PC-9 (cell line): ENCODE measurements around the gene POLG. TPM values are rescaled to one million over a fixed set of nuclear protein-coding genes. Genes with fewer than 3 reads are reported as not detected.

Experiments
- BruUV-seq: library from RNA; stranded (reverse); fragments of 400-500 nt; replicated peaks from 2 replicates; lab custom pipeline; 2021; lab: Mats Ljungman, UMichigan
- CTCF ChIA-PET: fragments of 300-600 bp; sonication (Branson Sonifier 250); formaldehyde crosslinking; loops from one replicate; lab custom pipeline; 2022; ENCODE audit warnings: antibody characterized with exemption; lab: Charles Lee
- POLR2A ChIA-PET: fragments of 300-600 bp; sonication (Branson Sonifier 250); formaldehyde crosslinking; loops from one replicate; lab custom pipeline; 2022; ENCODE audit warnings: antibody characterized with exemption; ENCODE audit not compliant: unreplicated experiment; lab: Charles Lee
- DNase-seq, 2 experiments: peaks; one replicate each; pipeline versions ENCODE4 v3.0.0 to v3.0.0-alpha.2; 2015 to 2022; ENCODE audit warnings: mixed read lengths in 1 of 2
- H2AFZ ChIP-seq: fragments of 200-600 bp; sonication (generic); 2 replicates; pipeline ENCODE4 v1.8.1; 2017; ENCODE audit warnings: antibody characterized with exemption
- H3F3A ChIP-seq: fragments of 200-600 bp; sonication (generic); 2 replicates; pipeline ENCODE4 v1.8.1; 2017; ENCODE audit warnings: antibody characterized with exemption, mild to moderate bottlenecking, low read depth; ENCODE audit not compliant: insufficient read depth
- H3K27ac ChIP-seq: fragments of 200-600 bp; sonication (generic); 2 replicates; pipeline ENCODE4 v1.6.1; 2016; ENCODE audit warnings: mixed run types
- H3K27me3 ChIP-seq: fragments of 200-600 bp; sonication (generic); 2 replicates; pipeline ENCODE4 v1.6.1; 2016; ENCODE audit warnings: low read depth, mixed run types; ENCODE audit not compliant: insufficient read depth
- H3K36me3 ChIP-seq: fragments of 200-600 bp; sonication (generic); 2 replicates; pipeline ENCODE4 v1.6.1; 2016; ENCODE audit warnings: low read depth, mixed run types
- H3K4me1 ChIP-seq: fragments of 200-600 bp; sonication (generic); replicated peaks from 2 replicates; pipeline ENCODE4 v1.6.1; 2016; ENCODE audit warnings: mixed run types; ENCODE audit not compliant: insufficient read depth
- H3K4me2 ChIP-seq: fragments of 200-600 bp; sonication (generic); 2 replicates; pipeline ENCODE4 v1.6.1; 2017; ENCODE audit warnings: mixed run types
- H3K4me3 ChIP-seq: fragments of 200-600 bp; sonication (generic); 2 replicates; pipeline ENCODE4 v1.6.1; 2016; ENCODE audit warnings: mixed run types
- H3K79me2 ChIP-seq: fragments of 200-600 bp; sonication (generic); 2 replicates; pipeline ENCODE4 v1.6.1; 2017; ENCODE audit warnings: low read depth, mixed run types
- H3K9me2 ChIP-seq: fragments of 200-600 bp; sonication (generic); 2 replicates; pipeline ENCODE4 v1.8.1; 2017; ENCODE audit warnings: mild to moderate bottlenecking; ENCODE audit not compliant: insufficient read depth
- H3K9me3 ChIP-seq: fragments of 200-600 bp; sonication (generic); 2 replicates; pipeline ENCODE4 v1.8.1; 2016; ENCODE audit warnings: low read depth; ENCODE audit not compliant: insufficient read depth
- H4K20me1 ChIP-seq: fragments of 200-600 bp; sonication (generic); 2 replicates; pipeline ENCODE4 v1.8.1; 2017; ENCODE audit not compliant: insufficient read depth
- EZH2 ChIP-seq: fragments of 200-600 bp; sonication (generic); IDR thresholded peaks from 2 replicates; pipeline ENCODE4 v1.8.0; 2017; ENCODE audit warnings: antibody characterized with exemption, low read depth
- intact Hi-C: fragments of 100-400 bp; cut with micrococcal nuclease; formaldehyde crosslinking; loops from one replicate; pipeline ENCODE4 v1.10.0; 2022; ENCODE audit not compliant: unreplicated experiment
- total RNA-seq: library from RNA; stranded (reverse); gene quantifications from 2 replicates; pipeline ENCODE4 v1.2.3, GENCODE V29; 2021
- TF ChIP-seq, protein P1 (sequence below): fragments of 200-600 bp; sonication (generic); conservative IDR thresholded peaks from 2 replicates; pipeline ENCODE4 v1.6.1; 2017; ENCODE audit warnings: mixed run types, antibody characterized with exemption, mild to moderate bottlenecking, moderate library complexity

POLG gene
- total RNA-seq, 1 experiment from 2014 or later, result 43.6 TPM

DNA sequence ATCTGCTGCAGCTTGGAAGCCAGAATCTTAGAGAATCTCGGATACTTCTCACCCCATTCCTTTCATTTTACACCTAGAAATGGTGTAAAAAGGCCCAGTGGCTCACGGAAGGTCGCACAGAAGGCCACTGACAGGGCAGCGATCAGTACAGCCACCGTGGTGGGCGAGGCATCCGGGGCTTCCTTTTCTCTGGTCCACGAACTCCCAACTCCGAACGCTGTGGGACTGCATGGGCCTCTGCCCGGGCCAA is 36.3 kb upstream of the POLG start:
- ChIA-PET CTCF (no interaction called here), POLR2A (no interaction called here)
- H3K27me3 ChIP-seq, result peaks cover 19% of the 10 kb centered on the region

DNA sequence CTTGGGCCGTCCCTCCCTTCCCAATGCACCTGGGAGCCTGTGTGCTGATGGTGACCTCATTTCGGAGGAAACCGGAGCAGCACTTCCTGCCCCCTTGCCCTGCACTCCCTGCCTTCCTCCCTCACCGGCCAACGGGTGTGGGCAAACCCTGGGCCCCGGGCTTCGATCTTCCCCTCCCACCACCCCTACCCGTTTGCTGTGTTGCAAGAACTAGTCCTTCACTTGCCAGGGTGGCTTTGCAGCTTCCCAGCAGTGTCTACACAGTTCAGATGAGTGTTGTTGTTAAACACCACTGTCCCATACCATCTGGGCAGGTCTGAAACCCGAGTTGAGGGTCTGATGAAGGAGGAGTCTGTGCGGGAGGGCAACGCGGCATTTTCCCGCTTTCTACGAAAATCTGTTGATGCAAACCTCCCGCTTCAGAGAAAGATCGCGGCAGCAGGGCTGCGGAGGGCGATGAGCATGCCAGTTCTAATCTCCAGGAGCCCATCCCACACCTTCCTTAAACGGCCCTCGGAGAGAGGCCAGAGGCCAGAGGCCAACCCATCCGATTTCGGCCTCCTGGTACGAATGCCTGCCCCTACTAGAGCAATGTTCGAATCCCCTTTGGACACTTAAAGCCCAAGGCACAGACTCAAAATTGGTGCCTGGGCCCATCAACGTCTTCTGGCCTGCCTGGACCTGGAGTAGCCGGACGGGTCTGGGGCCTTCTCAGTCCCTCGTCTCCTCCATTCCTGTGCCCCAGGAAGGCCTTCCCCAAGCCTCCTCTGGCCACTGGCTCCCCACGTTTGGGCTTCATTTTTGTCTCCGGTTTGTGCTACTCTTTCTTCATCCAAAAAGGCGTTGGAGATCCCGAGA is 35.7 kb upstream of the POLG start:
- Histone ChIP-seq H3K4me2 (0 out of 2 replicates have a peak overlapping the region, but pooled peaks have one; percentile 11), H3K36me3 (no peaks in the 10 kb centered on the region), H3K4me1 (no peaks in the 10 kb centered on the region), H3K27ac (no peak overlapping the region), H4K20me1 (no peaks in the 10 kb centered on the region), H3K79me2 (no peaks in the 10 kb centered on the region), H2AFZ (no peak overlapping the region), H3K27me3 (peaks cover 25% of the 10 kb centered on the region), H3K9me2 (no peaks in the 10 kb centered on the region), H3F3A (0 out of 2 replicates have a peak, but pooled peaks cover 6% of the 10 kb centered on the region), H3K4me3 (no peak overlapping the region), H3K9me3 (no peaks in the 10 kb centered on the region)
- BruUV-seq, result no TSS peak
- CTCF ChIA-PET, result no interaction called here
- intact Hi-C loops, result no loop called here
- POLR2A ChIA-PET, result no interaction called here
- TF ChIP-seq, protein P1, sequence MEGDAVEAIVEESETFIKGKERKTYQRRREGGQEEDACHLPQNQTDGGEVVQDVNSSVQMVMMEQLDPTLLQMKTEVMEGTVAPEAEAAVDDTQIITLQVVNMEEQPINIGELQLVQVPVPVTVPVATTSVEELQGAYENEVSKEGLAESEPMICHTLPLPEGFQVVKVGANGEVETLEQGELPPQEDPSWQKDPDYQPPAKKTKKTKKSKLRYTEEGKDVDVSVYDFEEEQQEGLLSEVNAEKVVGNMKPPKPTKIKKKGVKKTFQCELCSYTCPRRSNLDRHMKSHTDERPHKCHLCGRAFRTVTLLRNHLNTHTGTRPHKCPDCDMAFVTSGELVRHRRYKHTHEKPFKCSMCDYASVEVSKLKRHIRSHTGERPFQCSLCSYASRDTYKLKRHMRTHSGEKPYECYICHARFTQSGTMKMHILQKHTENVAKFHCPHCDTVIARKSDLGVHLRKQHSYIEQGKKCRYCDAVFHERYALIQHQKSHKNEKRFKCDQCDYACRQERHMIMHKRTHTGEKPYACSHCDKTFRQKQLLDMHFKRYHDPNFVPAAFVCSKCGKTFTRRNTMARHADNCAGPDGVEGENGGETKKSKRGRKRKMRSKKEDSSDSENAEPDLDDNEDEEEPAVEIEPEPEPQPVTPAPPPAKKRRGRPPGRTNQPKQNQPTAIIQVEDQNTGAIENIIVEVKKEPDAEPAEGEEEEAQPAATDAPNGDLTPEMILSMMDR, result no peak
- TF ChIP-seq EZH2, result no peak
- peak in 1 of 2 experiments; percentile 38 for DNase-seq

More for the DNA sequence above, 36.3 kb upstream of the POLG start:
- Histone ChIP-seq H3K79me2 (no peaks in the 10 kb centered on the region), H3K4me1 (no peaks in the 10 kb centered on the region), H3K4me3 (no peak overlapping the region), H3K9me2 (no peaks in the 10 kb centered on the region), H3K9me3 (no peaks in the 10 kb centered on the region), H3K36me3 (no peaks in the 10 kb centered on the region), H3K27ac (no peak overlapping the region), H2AFZ (no peak overlapping the region), H3F3A (0 out of 2 replicates have a peak, but pooled peaks cover 6% of the 10 kb centered on the region), H4K20me1 (no peaks in the 10 kb centered on the region), H3K4me2 (no peak overlapping the region)
- intact Hi-C loops, result no loop called here
- BruUV-seq, result no TSS peak
- TF ChIP-seq, protein P1, result no peak
- no peak for TF ChIP-seq EZH2
- DNase-seq, result no peak

DNA sequence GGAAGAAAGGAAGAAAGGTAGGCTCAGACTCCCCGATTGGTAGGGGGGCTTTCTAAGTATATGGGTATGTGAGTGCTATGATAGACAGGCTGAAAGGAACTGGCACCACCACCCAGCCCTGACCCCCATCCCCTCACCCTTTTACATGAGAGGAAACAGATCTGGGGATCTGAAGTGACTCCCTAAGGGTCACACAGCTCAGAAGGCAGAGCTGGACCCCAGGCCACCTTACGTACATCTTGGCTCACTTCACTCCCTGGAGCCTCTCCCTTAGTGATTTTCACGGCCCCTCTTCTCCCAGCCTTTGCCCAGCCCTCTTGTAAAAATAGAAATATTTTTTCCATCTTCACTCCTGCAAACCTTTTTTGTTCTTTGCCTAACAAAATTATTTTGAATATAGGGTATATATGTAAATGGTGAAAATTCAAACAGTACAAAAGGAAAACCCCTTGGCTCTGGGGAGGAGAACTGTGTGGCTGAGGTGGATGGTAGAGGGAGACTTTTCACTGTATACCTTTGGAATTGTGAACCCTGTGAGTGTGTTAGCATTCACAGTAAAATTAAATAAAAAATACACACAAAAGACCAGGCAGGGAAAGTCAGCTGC is 34.8 kb upstream of the POLG start:
- H3K4me3 ChIP-seq, result no peak overlapping the region
- no peaks in the 10 kb centered on the region for H3K9me3 ChIP-seq
- H3K27ac ChIP-seq, result no peak overlapping the region
- intact Hi-C loops, result no loop called here
- POLR2A ChIA-PET, result no interaction called here
- H4K20me1 ChIP-seq, result no peaks in the 10 kb centered on the region
- H3K4me1 ChIP-seq, result no peaks in the 10 kb centered on the region
- no TSS peak for BruUV-seq
- no peaks in the 10 kb centered on the region for H3K79me2 ChIP-seq
- peaks cover 34% of the 10 kb centered on the region for H3K27me3 ChIP-seq
- H2AFZ ChIP-seq, result no peak overlapping the region
- H3K36me3 ChIP-seq, result no peaks in the 10 kb centered on the region
- 0 out of 2 replicates have a peak, but pooled peaks cover 6% of the 10 kb centered on the region for H3F3A ChIP-seq
- no peak for TF ChIP-seq EZH2
- H3K4me2 ChIP-seq, result no peak overlapping the region
- CTCF ChIA-PET, result interaction anchor here (0.7 kb wide), 1 partner anchor 38 kb away, joined by 4 read pairs; no protein-coding TSS in a partner anchor
- no peak for DNase-seq
- no peaks in the 10 kb centered on the region for H3K9me2 ChIP-seq
